NCI-H69 (cell line): ENCODE results near the gene TTC9B.

Source experiments
- DNase-seq: peaks from one replicate; lab custom pipeline; 2025; lab: John Stamatoyannopoulos, UW

TTC9B gene

GRCh38 chr19:40247735-40248262 is 29.6 kb upstream of the TTC9B start:
- DNase-seq: no peak

- DNase-seq: no peak
These were observed 29.0 kb upstream of the TTC9B start for GRCh38 chr19:40247178-40247577.

GRCh38 chr19:40246292-40247073 is 28.3 kb upstream of the TTC9B start:
- DNase-seq: no peak

GRCh38 chr19:40245506-40246128 is 27.4 kb upstream of the TTC9B start:
- DNase-seq: no peak

GRCh38 chr19:40244579-40245317 is 26.6 kb upstream of the TTC9B start:
- DNase-seq: no peak

- DNase-seq: no peak
These were observed 25.0 kb upstream of the TTC9B start for GRCh38 chr19:40243181-40243580.

- DNase-seq: no peak
These were observed 24.3 kb upstream of the TTC9B start for GRCh38 chr19:40242480-40242879.

GRCh38 chr19:40241809-40242384 is 23.7 kb upstream of the TTC9B start:
- no peak for DNase-seq

GRCh38 chr19:40241125-40241808 is 23.1 kb upstream of the TTC9B start:
- no peak for DNase-seq

GRCh38 chr19:40240332-40240731 is 22.1 kb upstream of the TTC9B start:
- DNase-seq: no peak

- DNase-seq: no peak
These were observed 21.4 kb upstream of the TTC9B start for GRCh38 chr19:40239415-40240226.

GRCh38 chr19:40238775-40239174 is 20.6 kb upstream of the TTC9B start:
- no peak for DNase-seq

GRCh38 chr19:40237791-40238190 is 19.6 kb upstream of the TTC9B start:
- DNase-seq: no peak

GRCh38 chr19:40236366-40236765 is 18.2 kb upstream of the TTC9B start:
- no peak for DNase-seq

- DNase-seq: no peak
These were observed 17.8 kb upstream of the TTC9B start for GRCh38 chr19:40236026-40236355.

- DNase-seq: no peak
These were observed 17.2 kb upstream of the TTC9B start for GRCh38 chr19:40235238-40236025.

GRCh38 chr19:40234429-40235237 is 16.4 kb upstream of the TTC9B start:
- DNase-seq: no peak

GRCh38 chr19:40233811-40234389 is 15.7 kb upstream of the TTC9B start:
- no peak for DNase-seq
